NK-92 (cell line): ENCODE data around the gene ARHGAP24.
"Not testable (repeated sequence)": the region's sequence is repeated elsewhere in the genome, so short reads cannot be mapped to it uniquely, and the experiment has no call there.

Experiments
- DNase-seq: peaks from one replicate; lab custom pipeline; 2025; ENCODE audit not compliant: unreplicated experiment; lab: John Stamatoyannopoulos, UW

The ARHGAP24 gene

GRCh38 chr4:85644061-85644460, 169.1 kb downstream of the ARHGAP24 start:
- DNase-seq = no peak

DNA sequence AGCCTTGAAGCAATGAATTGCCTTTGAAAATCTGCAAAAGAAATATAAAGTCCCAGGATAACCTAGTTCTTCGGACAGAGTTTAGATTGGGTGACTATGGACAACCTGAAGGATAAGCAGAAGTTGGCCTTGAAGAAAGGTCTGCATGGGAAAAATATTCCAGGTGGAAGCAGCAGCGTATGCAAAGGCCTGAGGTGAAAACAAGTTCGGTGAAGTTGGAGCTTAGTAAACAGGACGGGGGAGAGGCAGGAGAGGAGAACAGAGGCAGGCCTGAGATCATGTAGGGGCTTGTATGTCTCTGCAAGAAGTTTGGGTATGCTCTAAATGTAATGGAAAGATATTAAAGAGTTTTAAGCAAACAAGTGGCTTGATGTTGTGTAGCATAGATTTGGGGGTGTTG, 176.0 kb downstream of the ARHGAP24 start:
- no peak for DNase-seq

GRCh38 chr4:85656759-85657505, 182.0 kb downstream of the ARHGAP24 start:
- no peak for DNase-seq

DNA sequence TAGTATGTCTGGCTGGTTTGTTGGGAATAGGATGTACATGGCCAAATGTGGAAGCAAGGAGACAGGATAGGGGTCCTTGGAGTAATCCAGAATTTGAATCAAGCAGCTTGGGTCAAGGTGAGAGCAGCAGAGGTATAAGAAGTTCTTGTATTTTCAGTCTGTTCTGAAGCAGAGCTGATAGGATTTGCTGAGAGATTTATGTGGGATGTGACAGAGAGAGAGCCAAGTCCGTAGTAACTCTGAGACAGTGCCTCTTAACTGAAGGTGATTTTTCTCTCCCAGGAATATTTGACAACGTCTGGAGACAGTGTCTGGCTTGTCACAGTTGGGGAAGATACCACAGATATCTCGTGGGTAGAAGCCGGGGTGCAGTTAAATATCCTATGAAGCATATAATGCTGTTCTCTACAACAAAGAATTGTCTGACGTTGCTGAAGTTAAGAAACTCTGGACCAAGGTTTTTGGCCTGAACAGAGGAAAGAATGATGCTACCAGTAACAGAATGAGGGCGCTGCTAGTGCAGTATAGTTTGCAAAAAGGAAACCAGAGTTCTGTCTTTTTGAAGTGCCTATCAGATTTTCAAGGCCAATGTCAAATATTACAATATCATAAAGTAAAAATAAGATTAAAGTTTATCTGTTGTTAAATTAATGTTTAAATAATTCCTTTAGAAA, 184.0 kb downstream of the ARHGAP24 start:
- no peak for DNase-seq

GRCh38 chr4:85659610-85660218, 184.8 kb downstream of the ARHGAP24 start:
- DNase-seq = no peak

- DNase-seq = not testable (repeated sequence)
These were observed 191.7 kb downstream of the ARHGAP24 start for GRCh38 chr4:85666625-85667024.

DNA sequence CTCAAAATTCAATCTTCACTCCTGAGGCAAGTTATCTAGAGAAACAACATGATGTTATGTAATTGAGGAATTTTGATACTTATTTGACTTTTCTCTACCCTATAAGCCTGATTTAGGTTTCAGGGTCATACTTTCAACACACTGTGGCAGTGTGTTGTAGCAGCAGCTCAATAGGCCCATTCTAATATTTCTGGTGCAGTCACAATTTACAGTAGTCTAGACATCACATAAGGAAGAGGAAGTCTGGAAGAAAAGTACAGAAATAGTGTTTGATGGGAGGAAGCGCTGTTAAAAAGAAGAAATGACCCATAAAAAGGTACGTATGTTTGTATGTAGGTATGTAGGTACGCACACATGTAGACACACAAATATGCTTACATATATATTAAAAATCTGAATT, 194.3 kb downstream of the ARHGAP24 start:
- DNase-seq = no peak

DNA sequence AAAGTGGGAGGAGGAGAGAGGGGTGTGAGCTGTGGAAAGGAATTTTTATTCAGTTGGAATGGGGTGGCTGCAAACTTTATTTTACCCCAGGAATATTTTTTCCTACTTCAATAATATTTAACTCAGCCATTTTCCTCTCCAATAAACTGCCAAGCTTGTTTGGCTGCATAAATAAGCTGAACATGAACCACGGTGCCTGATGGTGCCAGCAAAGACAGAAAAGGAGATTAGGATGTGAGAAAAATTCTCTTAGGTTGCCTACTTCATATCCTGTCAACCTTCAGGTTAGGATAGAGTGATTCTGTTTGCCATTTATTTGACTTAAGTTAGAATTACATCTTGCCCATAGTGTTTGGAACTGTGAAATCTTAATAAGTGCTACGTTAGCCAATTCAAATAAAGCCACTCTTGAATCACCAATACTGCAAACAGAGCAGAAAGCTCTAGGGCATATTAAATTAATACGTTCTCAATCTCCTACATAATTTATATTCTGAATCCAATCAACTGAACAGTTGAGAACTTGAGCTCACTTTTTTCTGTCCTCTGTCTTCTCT, 195.1 kb downstream of the ARHGAP24 start:
- DNase-seq = no peak

DNA sequence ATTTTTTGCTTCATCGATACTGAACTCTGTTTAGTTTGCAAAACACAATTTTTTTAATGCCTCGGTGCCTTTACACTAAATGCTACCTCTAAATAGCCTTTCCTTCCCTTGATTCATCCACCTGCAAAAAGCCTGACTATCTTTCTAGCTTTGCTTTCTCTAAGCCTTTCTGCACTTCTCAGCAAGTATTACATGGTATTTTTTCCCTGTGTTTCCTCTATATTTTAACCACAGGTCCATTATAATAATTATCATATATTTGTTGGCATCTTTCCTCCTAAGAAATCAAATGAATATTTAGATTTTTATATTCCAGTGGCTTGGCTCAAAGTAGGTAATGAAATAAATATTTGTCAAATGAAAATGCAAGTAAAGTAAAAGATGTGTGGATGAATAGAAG, 196.2 kb downstream of the ARHGAP24 start:
- DNase-seq = no peak

DNA sequence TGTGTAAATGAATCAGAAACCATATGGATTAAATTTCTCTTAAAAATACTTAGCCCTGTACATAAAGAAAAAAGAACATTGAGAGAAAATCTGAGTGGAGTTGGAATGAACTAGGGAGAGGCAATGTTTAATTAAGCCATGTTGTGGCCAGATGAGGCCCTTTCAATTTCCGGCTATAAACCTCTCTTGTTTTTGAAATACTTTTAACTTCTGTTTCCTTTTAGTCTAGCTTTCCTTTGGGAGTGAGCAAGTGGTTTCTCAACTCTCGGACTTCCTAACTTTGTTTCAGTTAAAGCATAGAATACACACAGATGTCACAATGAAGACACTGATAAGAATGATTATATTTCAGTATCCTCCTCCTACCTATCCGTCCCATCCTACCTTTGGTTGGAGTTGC, 197.2 kb downstream of the ARHGAP24 start:
- no peak for DNase-seq

- DNase-seq = no peak
These were observed 198.0 kb downstream of the ARHGAP24 start for GRCh38 chr4:85672959-85673358.

GRCh38 chr4:85673540-85673939, 198.6 kb downstream of the ARHGAP24 start:
- no peak for DNase-seq

- no peak for DNase-seq
These were observed 200.4 kb downstream of the ARHGAP24 start for GRCh38 chr4:85675076-85676049.

GRCh38 chr4:85676050-85676425, 201.1 kb downstream of the ARHGAP24 start:
- no peak for DNase-seq

GRCh38 chr4:85676850-85677590, 202.1 kb downstream of the ARHGAP24 start:
- DNase-seq = no peak

DNA sequence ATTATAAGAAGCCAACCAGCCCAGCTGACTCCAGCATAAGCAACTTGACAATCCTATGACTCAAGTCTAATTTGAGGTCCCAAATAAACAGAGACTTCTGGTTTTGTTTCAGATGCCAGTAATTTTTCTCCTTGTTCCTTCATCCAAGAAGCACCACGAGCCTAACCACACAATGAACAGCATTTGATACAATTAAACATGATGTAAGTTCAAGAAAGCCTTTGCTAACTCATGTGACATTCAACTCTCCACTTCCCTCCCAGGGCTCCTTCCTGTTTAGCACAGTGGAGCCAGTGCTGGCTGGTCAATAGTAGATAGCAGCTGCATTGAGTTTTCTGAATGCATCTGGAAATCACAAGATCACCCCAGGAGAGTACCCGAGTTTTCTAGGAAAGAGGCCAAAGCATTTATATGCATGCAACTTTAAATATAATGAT, 206.3 kb downstream of the ARHGAP24 start:
- DNase-seq = no peak

DNA sequence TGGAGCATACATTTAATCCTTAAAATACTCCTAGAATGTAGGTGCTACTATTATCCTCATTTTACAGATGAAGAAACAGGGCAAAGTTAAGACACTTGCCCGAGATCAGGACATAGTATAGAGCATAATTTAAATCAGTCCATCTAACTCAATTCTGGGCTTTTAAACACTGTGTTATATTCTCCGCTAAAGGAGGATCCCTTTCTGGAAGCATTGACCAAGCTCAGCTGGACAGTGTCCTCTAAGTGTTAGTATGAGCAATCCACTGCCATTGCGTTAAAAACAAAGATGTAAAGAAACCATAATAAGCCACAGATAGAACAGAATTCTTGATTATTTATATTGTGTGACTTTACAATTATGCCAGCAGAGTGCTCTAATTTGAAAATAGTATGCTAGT, 207.0 kb downstream of the ARHGAP24 start:
- no peak for DNase-seq

DNA sequence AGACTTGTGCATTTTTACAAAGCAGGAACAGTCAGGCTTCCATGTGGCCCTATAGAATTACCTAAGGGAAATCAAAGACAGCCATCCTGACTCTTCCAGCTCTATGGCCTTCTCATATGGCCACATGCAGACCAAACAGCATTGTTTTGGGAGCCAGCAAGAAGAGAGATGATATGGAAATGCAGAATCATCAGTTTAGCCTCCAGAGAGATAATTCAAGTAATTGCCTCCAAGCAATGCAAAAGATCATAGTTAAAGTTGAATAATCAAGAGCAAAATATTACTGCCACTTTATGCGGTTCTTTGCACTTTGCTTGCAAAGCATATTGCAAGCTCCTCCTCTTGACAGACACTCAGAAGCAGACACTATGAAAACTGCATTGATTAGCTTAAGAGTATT, 207.4 kb downstream of the ARHGAP24 start:
- DNase-seq = no peak

GRCh38 chr4:85684676-85685075, 209.7 kb downstream of the ARHGAP24 start:
- DNase-seq = no peak

DNA sequence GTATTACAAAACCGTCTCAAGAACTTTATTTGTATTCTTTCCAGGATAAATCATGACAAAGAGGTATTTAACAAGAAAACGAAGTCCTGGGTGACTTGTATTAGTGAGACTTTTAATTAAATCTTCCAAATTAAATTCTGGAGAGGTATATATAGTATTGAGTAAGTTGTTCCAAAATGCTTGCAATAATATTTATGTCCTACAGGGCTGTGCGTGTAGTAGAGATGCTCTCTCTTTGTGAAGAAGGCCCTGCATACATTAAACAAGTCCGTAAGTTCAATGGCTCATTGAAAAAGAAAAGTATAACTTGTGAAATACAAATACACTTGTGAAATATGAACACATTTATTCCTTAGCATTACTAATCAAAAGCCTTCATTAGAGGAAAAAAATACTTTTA, 211.4 kb downstream of the ARHGAP24 start:
- no peak for DNase-seq
